OCI-LY7 (cell line): ENCODE results near the gene DSC1.

Source experiments
- EZH2phosphoT487 ChIP-seq: fragments of 200-600 bp; sonication (generic); IDR thresholded peaks from 2 replicates; pipeline ENCODE4 v1.6.1; 2018; ENCODE audit warnings: low read depth, borderline replicate concordance, mild to moderate bottlenecking, mixed run types, antibody characterized with exemption, low read length, moderate library complexity, mixed read lengths
- TF ChIP-seq, protein P1 (sequence below): fragments of 200-600 bp; sonication (generic); conservative IDR thresholded peaks from 2 replicates; pipeline ENCODE4 v1.5.1; 2014; ENCODE audit warnings: mild to moderate bottlenecking, antibody characterized with exemption, low read length, moderate library complexity, mixed read lengths

DNA sequence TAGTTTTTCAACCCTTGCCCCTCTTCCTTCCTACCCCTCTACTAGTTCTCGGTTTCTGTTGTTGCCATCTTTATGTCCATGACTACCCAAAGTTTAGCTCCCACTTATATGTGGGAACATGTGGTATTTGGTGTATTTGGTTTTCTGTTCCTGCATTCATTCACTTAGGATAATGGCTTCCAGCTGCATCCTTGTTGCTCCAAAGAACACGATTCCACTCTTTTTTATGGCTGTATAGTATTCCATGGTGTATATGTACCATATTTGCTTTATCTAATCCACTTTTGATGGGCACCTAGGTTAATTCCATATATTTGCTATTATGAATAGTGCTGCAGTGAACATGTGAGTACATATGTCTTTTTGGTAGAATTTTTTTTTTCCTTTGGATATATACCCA lies 20.6 kb upstream of the DSC1 start:
- TF ChIP-seq, protein P1, sequence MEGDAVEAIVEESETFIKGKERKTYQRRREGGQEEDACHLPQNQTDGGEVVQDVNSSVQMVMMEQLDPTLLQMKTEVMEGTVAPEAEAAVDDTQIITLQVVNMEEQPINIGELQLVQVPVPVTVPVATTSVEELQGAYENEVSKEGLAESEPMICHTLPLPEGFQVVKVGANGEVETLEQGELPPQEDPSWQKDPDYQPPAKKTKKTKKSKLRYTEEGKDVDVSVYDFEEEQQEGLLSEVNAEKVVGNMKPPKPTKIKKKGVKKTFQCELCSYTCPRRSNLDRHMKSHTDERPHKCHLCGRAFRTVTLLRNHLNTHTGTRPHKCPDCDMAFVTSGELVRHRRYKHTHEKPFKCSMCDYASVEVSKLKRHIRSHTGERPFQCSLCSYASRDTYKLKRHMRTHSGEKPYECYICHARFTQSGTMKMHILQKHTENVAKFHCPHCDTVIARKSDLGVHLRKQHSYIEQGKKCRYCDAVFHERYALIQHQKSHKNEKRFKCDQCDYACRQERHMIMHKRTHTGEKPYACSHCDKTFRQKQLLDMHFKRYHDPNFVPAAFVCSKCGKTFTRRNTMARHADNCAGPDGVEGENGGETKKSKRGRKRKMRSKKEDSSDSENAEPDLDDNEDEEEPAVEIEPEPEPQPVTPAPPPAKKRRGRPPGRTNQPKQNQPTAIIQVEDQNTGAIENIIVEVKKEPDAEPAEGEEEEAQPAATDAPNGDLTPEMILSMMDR = no peak
- TF ChIP-seq EZH2phosphoT487 = no peak
